ENCODE measurements around the gene ACE2. TPM values are rescaled to one million over a fixed set of nuclear protein-coding genes. Genes with fewer than 3 reads are reported as not detected.

ACE2 gene
- total RNA-seq, 4 donors from 2014 or later, result 6.2 to 76.3 (median 21.5) TPM

DNA sequence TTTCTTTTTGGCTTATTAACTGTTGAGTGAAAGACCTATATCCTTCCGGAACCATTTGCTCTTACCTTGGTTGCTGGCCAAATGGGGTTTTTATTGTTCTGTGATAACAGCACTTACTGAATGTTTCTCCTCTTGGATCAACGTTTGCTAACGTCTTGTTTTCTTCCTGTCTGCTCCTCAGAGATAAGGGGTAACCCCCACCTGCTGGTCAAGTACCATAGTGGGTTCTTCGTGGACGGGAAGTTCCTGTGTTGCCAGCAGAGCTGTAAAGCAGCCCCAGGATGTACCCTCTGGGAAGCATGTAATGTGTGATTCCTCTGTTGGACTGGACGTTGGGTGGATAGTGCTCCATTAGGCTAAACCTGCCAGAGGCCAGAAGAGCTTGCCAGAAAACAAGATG is 84.8 kb downstream of the ACE2 start:
- TF ChIP-seq, protein P1, sequence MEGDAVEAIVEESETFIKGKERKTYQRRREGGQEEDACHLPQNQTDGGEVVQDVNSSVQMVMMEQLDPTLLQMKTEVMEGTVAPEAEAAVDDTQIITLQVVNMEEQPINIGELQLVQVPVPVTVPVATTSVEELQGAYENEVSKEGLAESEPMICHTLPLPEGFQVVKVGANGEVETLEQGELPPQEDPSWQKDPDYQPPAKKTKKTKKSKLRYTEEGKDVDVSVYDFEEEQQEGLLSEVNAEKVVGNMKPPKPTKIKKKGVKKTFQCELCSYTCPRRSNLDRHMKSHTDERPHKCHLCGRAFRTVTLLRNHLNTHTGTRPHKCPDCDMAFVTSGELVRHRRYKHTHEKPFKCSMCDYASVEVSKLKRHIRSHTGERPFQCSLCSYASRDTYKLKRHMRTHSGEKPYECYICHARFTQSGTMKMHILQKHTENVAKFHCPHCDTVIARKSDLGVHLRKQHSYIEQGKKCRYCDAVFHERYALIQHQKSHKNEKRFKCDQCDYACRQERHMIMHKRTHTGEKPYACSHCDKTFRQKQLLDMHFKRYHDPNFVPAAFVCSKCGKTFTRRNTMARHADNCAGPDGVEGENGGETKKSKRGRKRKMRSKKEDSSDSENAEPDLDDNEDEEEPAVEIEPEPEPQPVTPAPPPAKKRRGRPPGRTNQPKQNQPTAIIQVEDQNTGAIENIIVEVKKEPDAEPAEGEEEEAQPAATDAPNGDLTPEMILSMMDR (IDR thresholded peaks at IDR 0.05), result no peak
- no peak for DNase-seq (ENCODE audit: low spot score)
- ATAC-seq (ENCODE audit: low FRiP score), result no peak

DNA sequence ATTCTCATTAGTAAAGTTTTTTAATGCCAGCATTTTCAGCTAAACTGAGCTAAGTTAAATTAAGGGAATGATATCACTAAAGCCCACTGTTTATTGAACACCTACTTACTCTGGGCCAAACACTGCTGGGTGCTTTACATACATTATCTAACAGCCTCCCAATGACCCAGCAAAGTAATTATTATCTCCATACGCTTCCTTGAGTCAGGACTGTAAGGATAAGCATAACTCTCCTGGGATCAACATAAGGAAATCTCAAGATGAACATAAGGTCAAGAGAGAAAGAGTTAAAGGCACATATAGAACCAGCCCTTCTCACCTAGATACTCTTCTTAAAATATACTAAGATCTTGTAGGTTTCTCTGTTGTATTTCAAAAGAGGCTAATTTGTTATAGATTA is 86.5 kb downstream of the ACE2 start:
- ATAC-seq (ENCODE audit: low FRiP score), result no peak
- DNase-seq (ENCODE audit: low spot score), result no peak
- TF ChIP-seq, protein P1 (IDR thresholded peaks at IDR 0.05), result no peak

DNA sequence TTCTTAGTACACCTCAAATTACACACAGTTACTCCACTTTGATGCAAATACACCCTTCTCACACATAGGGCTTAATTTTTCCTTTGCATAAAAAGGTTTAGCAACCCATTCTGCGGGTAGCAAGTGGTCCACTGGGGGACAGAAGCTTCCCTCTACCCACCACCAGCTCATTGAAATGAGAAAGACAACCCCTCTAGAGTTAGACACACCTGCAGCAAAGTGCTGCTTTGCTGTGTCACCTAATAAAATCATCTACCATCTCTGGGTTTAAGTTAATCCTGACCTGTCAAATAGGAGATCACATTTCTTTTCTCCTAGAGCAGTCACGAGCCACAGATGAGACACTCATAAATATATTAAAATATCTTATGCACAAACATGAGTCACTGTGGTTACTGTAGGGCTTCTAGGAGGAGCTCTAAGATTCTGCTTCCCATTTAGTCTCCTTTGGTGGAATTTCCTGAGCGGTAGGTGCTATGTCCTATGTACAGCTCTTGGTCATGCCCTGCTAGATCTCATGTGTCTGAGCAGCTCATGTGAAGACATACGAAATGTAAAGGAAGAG is 88.3 kb downstream of the ACE2 start:
- TF ChIP-seq, protein P1 (IDR thresholded peaks at IDR 0.05), result no peak
- DNase-seq (ENCODE audit: low spot score) (no peak), ATAC-seq (ENCODE audit: low FRiP score) (no peak)

DNA sequence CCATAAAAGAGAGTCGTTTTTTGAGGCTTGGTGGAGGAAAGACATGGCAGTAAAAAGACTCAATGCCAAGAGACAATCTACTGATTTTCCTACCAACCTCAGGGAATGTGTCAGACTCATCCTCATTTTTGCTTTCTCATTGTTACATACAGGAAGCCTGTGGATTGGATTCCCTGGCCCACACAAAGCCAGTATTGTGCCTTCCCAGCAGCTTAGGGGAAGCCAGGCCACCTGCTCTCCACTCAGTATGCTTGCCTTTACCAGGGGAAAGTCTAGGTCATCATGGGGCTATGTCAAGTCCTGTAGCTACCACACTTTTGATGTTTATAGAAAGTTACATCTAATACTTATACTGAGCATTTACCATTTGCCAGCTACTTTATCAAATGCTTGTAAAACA is 89.2 kb downstream of the ACE2 start:
- TF ChIP-seq, protein P1 (IDR thresholded peaks at IDR 0.05), result no peak
- no peak for DNase-seq (ENCODE audit: low spot score)
- ATAC-seq (ENCODE audit: low FRiP score), result no peak

Other genes starting within 250 kb of the ACE2 start
- gene VEGFD, start 216.5 kb downstream of the ACE2 start, total RNA-seq, result 10 to 100 TPM in 1 of 4 donors, 1 to 10 TPM in 3; 1.1 to 28.8 (median 6.3) TPM
- gene PIR, start 107.6 kb downstream of the ACE2 start, total RNA-seq, result 10 to 100 TPM in 3 of 4 donors, 1 to 10 TPM in 1; 9.8 to 54.7 (median 25.0) TPM
- 10 to 100 TPM in 1 of 4 donors, 1 to 10 TPM in 3; 1.7 to 12.9 (median 2.8) TPM for gene BMX, start 100.2 kb downstream of the ACE2 start, total RNA-seq
- gene CLTRN, start 63.8 kb upstream of the ACE2 start, total RNA-seq, result under 1 TPM in 1 of 4 donors, not detected in 3; 0.88 TPM
- 10 to 100 TPM; 10.2 to 29.3 (median 11.0) TPM for gene CA5B, start 137.3 kb upstream of the ACE2 start, total RNA-seq
- gene ZRSR2, start 189.5 kb upstream of the ACE2 start, total RNA-seq, result 1 to 10 TPM; 5.6 to 8.8 (median 7.0) TPM